SK-N-SH (cell line): ENCODE measurements around the gene PROK2. TPM values are rescaled to one million over a fixed set of nuclear protein-coding genes. Genes with fewer than 3 reads are reported as not detected.

Experiments
- CTCF ChIA-PET: fragments of 300-600, 350-600 bp; formaldehyde crosslinking; extraction: SDS; loops from one replicate; lab custom pipeline; 2021; lab: Yijun Ruan, JAX
- POLR2A ChIA-PET: fragments of 350-600 bp; sonication (Branson Sonifier 250); formaldehyde crosslinking; extraction: SDS; loops from one replicate; lab custom pipeline; 2020; ENCODE audit warnings: antibody characterized with exemption, inconsistent platforms; lab: Yijun Ruan, JAX
- DNase-seq: peaks from one replicate; pipeline ENCODE4 v3.0.0; 2012
- H2AFZ ChIP-seq: fragments of 200-600 bp; sonication (generic); 2 replicates; pipeline ENCODE4 v1.8.1; 2016; ENCODE audit warnings: antibody characterized with exemption, mild to moderate bottlenecking, low read depth
- H3F3A ChIP-seq: fragments of 200-600 bp; sonication (generic); replicated peaks from 2 replicates; pipeline ENCODE3; 2016; ENCODE audit warnings: antibody characterized with exemption, mild to moderate bottlenecking; ENCODE audit not compliant: insufficient read depth
- H3K27ac ChIP-seq, 2 experiments: fragments of 200-500 bp in 1 of 2; fragments of 200-600 bp in 1 of 2; sonication (Bioruptor generic) in 1 of 2; sonication (generic), shearing (Covaris generic) in 1 of 2; 2 replicates each; pipeline versions ENCODE4 v1.5.1 to v1.6.1; 2014 to 2016; ENCODE audit warnings: low read depth in 2 of 2, inconsistent platforms in 1 of 2, low read length in 1 of 2, mild to moderate bottlenecking in 1 of 2, mixed read lengths in 1 of 2
- H3K27me3 ChIP-seq: fragments of 200-600 bp; sonication (generic), shearing (Covaris generic); 2 replicates; pipeline ENCODE4 v1.6.1; 2016; ENCODE audit warnings: mixed run types; ENCODE audit not compliant: insufficient read depth
- H3K36me3 ChIP-seq, 2 experiments: fragments of 200-500 bp in 1 of 2; fragments of 200-600 bp in 1 of 2; sonication (Bioruptor generic) in 1 of 2; sonication (generic) in 1 of 2; replicated peaks in 1 of 2; 2 replicates each; pipeline versions ENCODE3 to v1.5.1; 2014 to 2016; ENCODE audit warnings: low read length in 1 of 2, mild to moderate bottlenecking in 1 of 2; ENCODE audit not compliant: insufficient read depth in 2 of 2, control insufficient read depth in 1 of 2
- H3K4me1 ChIP-seq, 2 experiments: fragments of 200-500 bp in 1 of 2; fragments of 200-600 bp in 1 of 2; sonication (Bioruptor generic) in 1 of 2; sonication (generic), shearing (Covaris generic) in 1 of 2; 2 replicates each; pipeline versions ENCODE4 v1.5.1 to v1.6.1; 2014 to 2016; ENCODE audit warnings: low read depth in 1 of 2, low read length in 1 of 2, mixed run types in 1 of 2; ENCODE audit not compliant: insufficient read depth in 2 of 2, control insufficient read depth in 1 of 2
- H3K4me2 ChIP-seq: fragments of 200-600 bp; sonication (generic), shearing (Covaris generic); 2 replicates; pipeline ENCODE4 v1.6.1; 2017; ENCODE audit warnings: mixed run types
- H3K4me3 ChIP-seq, 2 experiments: fragments of 200-500 bp in 1 of 2; fragments of 200-600 bp in 1 of 2; sonication (Bioruptor generic) in 1 of 2; sonication (generic), shearing (Covaris generic) in 1 of 2; 2 replicates each; pipeline versions ENCODE4 v1.5.1 to v1.8.1; 2014 to 2016; ENCODE audit warnings: low read depth in 2 of 2, inconsistent platforms in 1 of 2, low read length in 1 of 2, mild to moderate bottlenecking in 1 of 2, mixed read lengths in 1 of 2, moderate library complexity in 1 of 2
- H3K79me2 ChIP-seq: fragments of 200-600 bp; sonication (generic); 2 replicates; pipeline ENCODE4 v1.8.1; 2017; ENCODE audit warnings: mild to moderate bottlenecking; ENCODE audit not compliant: insufficient read depth
- H3K9ac ChIP-seq: fragments of 200-600 bp; sonication (generic); 2 replicates; pipeline ENCODE4 v1.6.1; 2017; ENCODE audit warnings: mixed run types
- H3K9me2 ChIP-seq: fragments of 200-600 bp; sonication (generic); 2 replicates; pipeline ENCODE4 v1.6.1; 2017; ENCODE audit warnings: mixed run types
- H3K9me3 ChIP-seq: fragments of 200-600 bp; sonication (generic); 2 replicates; pipeline ENCODE4 v1.6.1; 2017; ENCODE audit warnings: mixed run types, mild to moderate bottlenecking, moderate library complexity
- H4K20me1 ChIP-seq: fragments of 200-600 bp; sonication (generic); 2 replicates; pipeline ENCODE4 v1.6.1; 2017; ENCODE audit warnings: mild to moderate bottlenecking, mixed run types; ENCODE audit not compliant: insufficient read depth
- EZH2phosphoT487 ChIP-seq: fragments of 200-600 bp; sonication (generic); IDR thresholded peaks from 2 replicates; pipeline ENCODE4 v1.6.1; 2017; ENCODE audit warnings: low read depth, mixed run types, mild to moderate bottlenecking, antibody characterized with exemption, moderate library complexity, borderline replicate concordance
- FOSL2 ChIP-seq: IDR thresholded peaks from 2 replicates; pipeline ENCODE4 v1.4.0; 2012; ENCODE audit warnings: low read depth, mild to moderate bottlenecking, moderate library complexity, borderline replicate concordance
- GABPA ChIP-seq: IDR thresholded peaks from 2 replicates; pipeline ENCODE4 v1.4.0; 2012; ENCODE audit warnings: low read depth, mild to moderate bottlenecking
- JUND ChIP-seq: IDR thresholded peaks from 2 replicates; pipeline ENCODE4 v1.4.0; 2012
- MEF2A ChIP-seq: IDR thresholded peaks from 2 replicates; pipeline ENCODE4 v1.4.0; 2012; ENCODE audit warnings: low read depth, borderline replicate concordance
- POLR2AphosphoS5 ChIP-seq: IDR thresholded peaks from 2 replicates; pipeline ENCODE4 v1.6.1; 2012; ENCODE audit warnings: low read depth, low read length
- RAD21 ChIP-seq: IDR thresholded peaks from 2 replicates; pipeline ENCODE4 v1.6.1; 2012; ENCODE audit warnings: mild to moderate bottlenecking, low read length
- RXRA ChIP-seq: IDR thresholded peaks from 2 replicates; pipeline ENCODE4 v1.4.0; 2012; ENCODE audit warnings: low read depth, mild to moderate bottlenecking, borderline replicate concordance
- TEAD4 ChIP-seq: IDR thresholded peaks from 2 replicates; pipeline ENCODE4 v1.4.0; 2012; ENCODE audit warnings: mild to moderate bottlenecking, borderline replicate concordance; ENCODE audit not compliant: insufficient read depth
- WGBS: methylation state at CpG from one replicate; pipeline ENCODE4 v1.1.6; 2017; ENCODE audit warnings: low lambda C conversion rate; 5-methylcytosine and 5-hydroxymethylcytosine counted together
- polyA plus RNA-seq, 3 experiments: library from polyadenylated mRNA; depleted of rRNA; stranded (reverse); fragments of >200 nt; gene quantifications; 2 replicates each; pipeline ENCODE4 v1.2.3, GENCODE V29; 2012
- TF ChIP-seq, protein P1 (sequence below): IDR thresholded peaks from 2 replicates; pipeline ENCODE4 v1.6.1; 2012; ENCODE audit warnings: mild to moderate bottlenecking, low read depth, low read length, moderate library complexity
- TF ChIP-seq, protein P2 (sequence below): fragments of 200-600 bp; sonication (generic); IDR thresholded peaks from 2 replicates; pipeline ENCODE4 v1.6.1; 2017; ENCODE audit warnings: antibody characterized with exemption, mild to moderate bottlenecking, moderate library complexity
- TF ChIP-seq, protein P3 (sequence below): IDR thresholded peaks from 2 replicates; pipeline ENCODE4 v1.4.0; 2012; ENCODE audit warnings: low read depth, borderline replicate concordance

Gene PROK2
- polyA plus RNA-seq, 1 of the 3 experiments (the other 2 are of a cell fraction) = not detected

DNA sequence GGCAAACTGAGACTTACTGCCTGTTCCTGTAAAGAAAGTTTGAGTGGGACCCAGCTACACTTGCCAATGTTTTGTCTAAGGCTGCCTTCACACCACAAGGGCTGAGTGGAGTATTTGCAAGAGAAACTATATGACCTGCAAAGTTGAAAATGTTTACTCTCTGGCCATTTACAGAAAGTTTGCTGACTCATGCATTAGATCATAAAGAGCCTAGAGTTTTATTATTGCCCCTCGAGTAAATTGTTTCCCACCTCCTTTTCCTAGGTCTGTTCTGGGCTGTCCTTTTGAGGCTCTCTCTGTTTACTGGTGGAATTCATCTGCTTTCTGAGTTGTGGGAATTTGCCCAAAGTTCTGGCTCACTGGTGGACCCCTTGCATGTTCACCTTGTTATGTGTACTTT lies 6.7 kb upstream of the PROK2 start:
- 61% methylated on average over 1 of the region's 1 CpG for WGBS
- no peak for DNase-seq
- Histone ChIP-seq H3K9me2 (no peaks in the 10 kb centered on the region), H3K9ac (no peak overlapping the region), H3K27me3 (no peaks in the 10 kb centered on the region), H3K9me3 (no peaks in the 10 kb centered on the region), H3F3A (no peaks in the 10 kb centered on the region), H3K27ac (no peak overlapping the region), H4K20me1 (no peaks in the 10 kb centered on the region), H3K4me1 (peaks cover 0 to 3% of the 10 kb centered on the region in 2 experiments; a peak in 1 of 4 replicates), H3K36me3 (no peaks in the 10 kb centered on the region), H3K79me2 (no peaks in the 10 kb centered on the region), H3K4me2 (no peak overlapping the region), H3K4me3 (no peak overlapping the region)
- POLR2A ChIA-PET = no interaction called here
- CTCF ChIA-PET = interaction anchor here (1.1 to 1.5 kb wide), 3 partner anchors 9 to 63 kb away, joined by 3 read pairs; no protein-coding TSS in a partner anchor
- TF ChIP-seq RXRA = no peak
- TF ChIP-seq, protein P1, sequence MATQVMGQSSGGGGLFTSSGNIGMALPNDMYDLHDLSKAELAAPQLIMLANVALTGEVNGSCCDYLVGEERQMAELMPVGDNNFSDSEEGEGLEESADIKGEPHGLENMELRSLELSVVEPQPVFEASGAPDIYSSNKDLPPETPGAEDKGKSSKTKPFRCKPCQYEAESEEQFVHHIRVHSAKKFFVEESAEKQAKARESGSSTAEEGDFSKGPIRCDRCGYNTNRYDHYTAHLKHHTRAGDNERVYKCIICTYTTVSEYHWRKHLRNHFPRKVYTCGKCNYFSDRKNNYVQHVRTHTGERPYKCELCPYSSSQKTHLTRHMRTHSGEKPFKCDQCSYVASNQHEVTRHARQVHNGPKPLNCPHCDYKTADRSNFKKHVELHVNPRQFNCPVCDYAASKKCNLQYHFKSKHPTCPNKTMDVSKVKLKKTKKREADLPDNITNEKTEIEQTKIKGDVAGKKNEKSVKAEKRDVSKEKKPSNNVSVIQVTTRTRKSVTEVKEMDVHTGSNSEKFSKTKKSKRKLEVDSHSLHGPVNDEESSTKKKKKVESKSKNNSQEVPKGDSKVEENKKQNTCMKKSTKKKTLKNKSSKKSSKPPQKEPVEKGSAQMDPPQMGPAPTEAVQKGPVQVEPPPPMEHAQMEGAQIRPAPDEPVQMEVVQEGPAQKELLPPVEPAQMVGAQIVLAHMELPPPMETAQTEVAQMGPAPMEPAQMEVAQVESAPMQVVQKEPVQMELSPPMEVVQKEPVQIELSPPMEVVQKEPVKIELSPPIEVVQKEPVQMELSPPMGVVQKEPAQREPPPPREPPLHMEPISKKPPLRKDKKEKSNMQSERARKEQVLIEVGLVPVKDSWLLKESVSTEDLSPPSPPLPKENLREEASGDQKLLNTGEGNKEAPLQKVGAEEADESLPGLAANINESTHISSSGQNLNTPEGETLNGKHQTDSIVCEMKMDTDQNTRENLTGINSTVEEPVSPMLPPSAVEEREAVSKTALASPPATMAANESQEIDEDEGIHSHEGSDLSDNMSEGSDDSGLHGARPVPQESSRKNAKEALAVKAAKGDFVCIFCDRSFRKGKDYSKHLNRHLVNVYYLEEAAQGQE = no peak
- TF ChIP-seq GABPA = no peak
- no peak for TF ChIP-seq JUND
- no peak for TF ChIP-seq TEAD4
- no peak for TF ChIP-seq MEF2A
- no peak for TF ChIP-seq POLR2AphosphoS5
- no peak for TF ChIP-seq RAD21
- no peak for TF ChIP-seq FOSL2
- TF ChIP-seq, protein P2, sequence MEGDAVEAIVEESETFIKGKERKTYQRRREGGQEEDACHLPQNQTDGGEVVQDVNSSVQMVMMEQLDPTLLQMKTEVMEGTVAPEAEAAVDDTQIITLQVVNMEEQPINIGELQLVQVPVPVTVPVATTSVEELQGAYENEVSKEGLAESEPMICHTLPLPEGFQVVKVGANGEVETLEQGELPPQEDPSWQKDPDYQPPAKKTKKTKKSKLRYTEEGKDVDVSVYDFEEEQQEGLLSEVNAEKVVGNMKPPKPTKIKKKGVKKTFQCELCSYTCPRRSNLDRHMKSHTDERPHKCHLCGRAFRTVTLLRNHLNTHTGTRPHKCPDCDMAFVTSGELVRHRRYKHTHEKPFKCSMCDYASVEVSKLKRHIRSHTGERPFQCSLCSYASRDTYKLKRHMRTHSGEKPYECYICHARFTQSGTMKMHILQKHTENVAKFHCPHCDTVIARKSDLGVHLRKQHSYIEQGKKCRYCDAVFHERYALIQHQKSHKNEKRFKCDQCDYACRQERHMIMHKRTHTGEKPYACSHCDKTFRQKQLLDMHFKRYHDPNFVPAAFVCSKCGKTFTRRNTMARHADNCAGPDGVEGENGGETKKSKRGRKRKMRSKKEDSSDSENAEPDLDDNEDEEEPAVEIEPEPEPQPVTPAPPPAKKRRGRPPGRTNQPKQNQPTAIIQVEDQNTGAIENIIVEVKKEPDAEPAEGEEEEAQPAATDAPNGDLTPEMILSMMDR = no peak
- TF ChIP-seq EZH2phosphoT487 = no peak
- TF ChIP-seq, protein P3, sequence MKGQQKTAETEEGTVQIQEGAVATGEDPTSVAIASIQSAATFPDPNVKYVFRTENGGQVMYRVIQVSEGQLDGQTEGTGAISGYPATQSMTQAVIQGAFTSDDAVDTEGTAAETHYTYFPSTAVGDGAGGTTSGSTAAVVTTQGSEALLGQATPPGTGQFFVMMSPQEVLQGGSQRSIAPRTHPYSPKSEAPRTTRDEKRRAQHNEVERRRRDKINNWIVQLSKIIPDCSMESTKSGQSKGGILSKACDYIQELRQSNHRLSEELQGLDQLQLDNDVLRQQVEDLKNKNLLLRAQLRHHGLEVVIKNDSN = no peak
- TF ChIP-seq, all 33 proteins: peak for 0
- no peak overlapping the region for H2AFZ ChIP-seq
